Breast epithelium (tissue), 4 donors: ENCODE data around the gene TXN2. TPM values are rescaled to one million over a fixed set of nuclear protein-coding genes. Genes with fewer than 3 reads are reported as not detected.

ENCODE experiments used
- DNase-seq, 2 donors: peaks; one replicate each; pipeline ENCODE4 v3.0.0-alpha.2; 2019; ENCODE audit warnings: low spot score in 2 of 2
- H3K27ac ChIP-seq, 2 donors: fragments of 200-600 bp; sonication (generic) in 1 of 2; one replicate each; pipeline ENCODE4 v1.5.1; 2016 to 2019; ENCODE audit warnings: mild to moderate bottlenecking in 1 of 2
- H3K27me3 ChIP-seq, 2 donors: fragments of 200-600 bp; sonication (generic) in 1 of 2; one replicate each; pipeline versions ENCODE4 v1.5.1 to v1.6.0; 2017 to 2019; ENCODE audit warnings: control low read depth in 1 of 2, mild to moderate bottlenecking in 1 of 2
- H3K36me3 ChIP-seq: fragments of 200-600 bp; one replicate; pipeline ENCODE4 v1.5.1; 2019
- H3K4me1 ChIP-seq, 2 donors: fragments of 200-600 bp; sonication (generic); one replicate each; pipeline ENCODE4 v1.5.1; 2016 to 2019; ENCODE audit warnings: control low read depth in 1 of 2
- H3K4me3 ChIP-seq, 3 donors: fragments of 200-600 bp; sonication (generic); 1 replicate in 2 of 3; 2 replicates in 1 of 3; pipeline ENCODE4 v1.5.1; 2016 to 2019; ENCODE audit warnings: mild to moderate bottlenecking in 3 of 3, moderate library complexity in 2 of 3
- H3K9me3 ChIP-seq, 2 donors: fragments of 200-600 bp; sonication (generic) in 1 of 2; one replicate each; pipeline ENCODE4 v1.5.1; 2016 to 2019; ENCODE audit warnings: control low read depth in 1 of 2
- CTCF ChIP-seq, 3 donors: fragments of 450-650 bp; IDR thresholded peaks; one replicate each; pipeline ENCODE4 v1.5.1; 2016 to 2017; ENCODE audit warnings: antibody characterized with exemption in 3 of 3, mild to moderate bottlenecking in 3 of 3, moderate library complexity in 3 of 3
- POLR2A ChIP-seq: fragments of 450-650 bp; IDR thresholded peaks from one replicate; pipeline ENCODE4 v1.6.1; 2016; ENCODE audit warnings: antibody characterized with exemption, mild to moderate bottlenecking, moderate library complexity
- POLR2AphosphoS5 ChIP-seq, 3 donors: sonication (generic); formaldehyde crosslinking; IDR thresholded peaks; one replicate each; pipeline ENCODE4 v1.6.1; 2017; ENCODE audit warnings: antibody characterized with exemption in 3 of 3
- intact Hi-C: fragments of 100-400 bp; cut with DNase I; formaldehyde crosslinking; loops from one replicate; pipeline ENCODE4 v1.15.1; 2023; ENCODE audit warnings: low total_unique reads
- total RNA-seq, 3 donors: library from RNA; depleted of rRNA; stranded (reverse); fragments of >200 nt; gene quantifications; one replicate each; pipeline ENCODE4 v1.1.0, GENCODE V29; 2016

Gene TXN2
- total RNA-seq, 3 donors from 2014 or later = 52.3 to 71.1 (median 58.1) TPM

GRCh38 chr22:36464715-36465231 is 16.7 kb downstream of the TXN2 start:
- Histone ChIP-seq H3K36me3 (no peaks in the 10 kb centered on the region), H3K4me3 (no peak overlapping the region), H3K27me3 (no peaks in the 10 kb centered on the region), H3K9me3 (no peaks in the 10 kb centered on the region), H3K27ac (peak overlapping the region; percentile 93 to 98), H3K4me1 (peaks cover 2 to 48% of the 10 kb centered on the region in 2 donors)
- no peak for DNase-seq
- intact Hi-C loops = loop anchor here (5.0 kb wide), 1 partner anchor 82 kb away; no protein-coding TSS in a partner anchor
- TF ChIP-seq POLR2A = no peak
- TF ChIP-seq CTCF (IDR thresholded peaks at IDR 0.05) = no peak
- TF ChIP-seq POLR2AphosphoS5 (IDR thresholded peaks at IDR 0.05) = no peak

GRCh38 chr22:36463783-36464184 is 17.7 kb downstream of the TXN2 start:
- peak in 1 of 2 donors; percentile 62 for DNase-seq
- peaks cover 2 to 43% of the 10 kb centered on the region in 2 donors for H3K4me1 ChIP-seq
- H3K27ac ChIP-seq = peak overlapping the region; percentile 93 to 98
- intact Hi-C loops = loop anchor here (5.0 kb wide), 1 partner anchor 81 kb away; no protein-coding TSS in a partner anchor
- no peaks in the 10 kb centered on the region for H3K36me3 ChIP-seq
- H3K27me3 ChIP-seq = no peaks in the 10 kb centered on the region
- TF ChIP-seq CTCF (IDR thresholded peaks at IDR 0.05) (no peak), POLR2AphosphoS5 (IDR thresholded peaks at IDR 0.05) (peak; percentile 44 to 80 (median 61)), POLR2A (no peak)
- H3K4me3 ChIP-seq = no peak overlapping the region
- no peaks in the 10 kb centered on the region for H3K9me3 ChIP-seq

GRCh38 chr22:36461665-36462649 is 19.5 kb downstream of the TXN2 start:
- H3K9me3 ChIP-seq = no peaks in the 10 kb centered on the region
- no peaks in the 10 kb centered on the region for H3K27me3 ChIP-seq
- peak; percentile 86 to 96 for DNase-seq
- H3K27ac ChIP-seq = peak overlapping the region; percentile 92 to 98
- peaks cover 7 to 35% of the 10 kb centered on the region in 2 donors for H3K4me1 ChIP-seq
- intact Hi-C loops = loop anchor here (5.0 kb wide), 1 partner anchor 80 kb away; no protein-coding TSS in a partner anchor
- no peak overlapping the region for H3K4me3 ChIP-seq
- no peaks in the 10 kb centered on the region for H3K36me3 ChIP-seq
- TF ChIP-seq POLR2A (no peak), CTCF (IDR thresholded peaks at IDR 0.05) (no peak), POLR2AphosphoS5 (IDR thresholded peaks at IDR 0.05) (peak; percentile 61 to 74 (median 68))

- TF ChIP-seq POLR2A (no peak), POLR2AphosphoS5 (IDR thresholded peaks at IDR 0.05) (no peak), CTCF (IDR thresholded peaks at IDR 0.05) (no peak)
- Histone ChIP-seq H3K36me3 (no peaks in the 10 kb centered on the region), H3K9me3 (no peaks in the 10 kb centered on the region), H3K27ac (peak overlapping the region; percentile 9 to 98), H3K4me3 (no peak overlapping the region), H3K4me1 (peaks cover 11 to 31% of the 10 kb centered on the region in 2 donors), H3K27me3 (no peaks in the 10 kb centered on the region)
- intact Hi-C loops = loop anchor here (5.0 kb wide), 1 partner anchor 78 kb away; no protein-coding TSS in a partner anchor
- no peak for DNase-seq
These were observed 21.2 kb downstream of the TXN2 start for GRCh38 chr22:36460202-36460601.
